SK-N-SH treated with all-trans-retinoic acid at 6 μM for 48 hours (cell line): ENCODE measurements around the gene CD164.

Experiments
- ARNTL ChIP-seq: fragments of 450-650 bp; formaldehyde crosslinking; IDR thresholded peaks from 2 replicates; pipeline ENCODE4 v1.5.0; 2020; ENCODE audit warnings: low read depth, mild to moderate bottlenecking, moderate library complexity, borderline replicate concordance
- RARB ChIP-seq: fragments of 250-450 bp; sonication (Bioruptor Pico); IDR thresholded peaks from 2 replicates; pipeline ENCODE4 v1.8.0; 2021; ENCODE audit warnings: mild to moderate bottlenecking, moderate library complexity
- TF ChIP-seq, protein P1 (sequence below): fragments of 250-450 bp; sonication (Bioruptor Pico); IDR thresholded peaks from 2 replicates; pipeline ENCODE4 v1.8.0; 2020; ENCODE audit warnings: mild to moderate bottlenecking, moderate library complexity, borderline replicate concordance

GRCh38 chr6:109327959-109328358, 54.3 kb downstream of the CD164 start:
- TF ChIP-seq RARB (CRISPR knock-in tag) (no peak), ARNTL (CRISPR knock-in tag) (no peak)
- TF ChIP-seq, protein P1, sequence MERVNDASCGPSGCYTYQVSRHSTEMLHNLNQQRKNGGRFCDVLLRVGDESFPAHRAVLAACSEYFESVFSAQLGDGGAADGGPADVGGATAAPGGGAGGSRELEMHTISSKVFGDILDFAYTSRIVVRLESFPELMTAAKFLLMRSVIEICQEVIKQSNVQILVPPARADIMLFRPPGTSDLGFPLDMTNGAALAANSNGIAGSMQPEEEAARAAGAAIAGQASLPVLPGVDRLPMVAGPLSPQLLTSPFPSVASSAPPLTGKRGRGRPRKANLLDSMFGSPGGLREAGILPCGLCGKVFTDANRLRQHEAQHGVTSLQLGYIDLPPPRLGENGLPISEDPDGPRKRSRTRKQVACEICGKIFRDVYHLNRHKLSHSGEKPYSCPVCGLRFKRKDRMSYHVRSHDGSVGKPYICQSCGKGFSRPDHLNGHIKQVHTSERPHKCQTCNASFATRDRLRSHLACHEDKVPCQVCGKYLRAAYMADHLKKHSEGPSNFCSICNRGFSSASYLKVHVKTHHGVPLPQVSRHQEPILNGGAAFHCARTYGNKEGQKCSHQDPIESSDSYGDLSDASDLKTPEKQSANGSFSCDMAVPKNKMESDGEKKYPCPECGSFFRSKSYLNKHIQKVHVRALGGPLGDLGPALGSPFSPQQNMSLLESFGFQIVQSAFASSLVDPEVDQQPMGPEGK (CRISPR knock-in tag) = no peak
